ENCODE measurements around the gene UBR4.
A peak's percentile ranks its signal among the peaks of the same experiment; 100 is the strongest.

Gene UBR4

GRCh38 chr1:19137158-19137557 lies 72.9 kb downstream of the UBR4 start:
- DNase-seq: no peak

GRCh38 chr1:19133360-19133759 lies 76.7 kb downstream of the UBR4 start:
- DNase-seq: no peak

GRCh38 chr1:19130468-19130867 lies 79.6 kb downstream of the UBR4 start:
- DNase-seq: no peak

- no peak for DNase-seq
Measured at GRCh38 chr1:19128968-19129514, 81.0 kb downstream of the UBR4 start.

- DNase-seq: peak; percentile 13
Measured at GRCh38 chr1:19124273-19124672, 85.8 kb downstream of the UBR4 start.

- DNase-seq: peak; percentile 39
Measured at GRCh38 chr1:19123837-19124236, 86.2 kb downstream of the UBR4 start.

GRCh38 chr1:19122668-19123067 lies 87.4 kb downstream of the UBR4 start:
- no peak for DNase-seq

- no peak for DNase-seq
Measured at GRCh38 chr1:19121192-19121591, 88.9 kb downstream of the UBR4 start.

GRCh38 chr1:19120070-19120469 lies 90.0 kb downstream of the UBR4 start:
- DNase-seq: no peak

- DNase-seq: no peak
Measured at GRCh38 chr1:19115082-19115808, 94.8 kb downstream of the UBR4 start.

- peak; percentile 36 for DNase-seq
Measured at GRCh38 chr1:19113697-19114092, 96.4 kb downstream of the UBR4 start.

- DNase-seq: no peak
Measured at GRCh38 chr1:19112891-19113696, 97.0 kb downstream of the UBR4 start.

GRCh38 chr1:19110257-19110927 lies 99.7 kb downstream of the UBR4 start:
- no peak for DNase-seq

GRCh38 chr1:19109545-19109944 lies 100.5 kb downstream of the UBR4 start:
- no peak for DNase-seq

GRCh38 chr1:19101244-19101643 lies 108.8 kb downstream of the UBR4 start:
- no peak for DNase-seq

- DNase-seq: no peak
Measured at GRCh38 chr1:19100028-19100427, 110.0 kb downstream of the UBR4 start.

- DNase-seq: no peak
Measured at GRCh38 chr1:19096990-19097389, 113.1 kb downstream of the UBR4 start.

- peak; percentile 9 for DNase-seq
Measured at GRCh38 chr1:19096036-19096833, 113.8 kb downstream of the UBR4 start.

GRCh38 chr1:19091196-19091953 lies 118.7 kb downstream of the UBR4 start:
- no peak for DNase-seq

- DNase-seq: no peak
Measured at GRCh38 chr1:19089524-19089923, 120.5 kb downstream of the UBR4 start.

- DNase-seq: no peak
Measured at GRCh38 chr1:19088717-19089442, 121.2 kb downstream of the UBR4 start.

Data from CD4-positive, alpha-beta T cell treated with Interleukin-12 subunit alpha and Interleukin-12 subunit beta, for 1 hour (primary cell).